ENCODE results near the gene NFIA. TPM values are rescaled to one million over a fixed set of nuclear protein-coding genes. Genes with fewer than 3 reads are reported as not detected.

The NFIA gene
- total RNA-seq, 1 donor from 2014 or later = 31.3 TPM

DNA sequence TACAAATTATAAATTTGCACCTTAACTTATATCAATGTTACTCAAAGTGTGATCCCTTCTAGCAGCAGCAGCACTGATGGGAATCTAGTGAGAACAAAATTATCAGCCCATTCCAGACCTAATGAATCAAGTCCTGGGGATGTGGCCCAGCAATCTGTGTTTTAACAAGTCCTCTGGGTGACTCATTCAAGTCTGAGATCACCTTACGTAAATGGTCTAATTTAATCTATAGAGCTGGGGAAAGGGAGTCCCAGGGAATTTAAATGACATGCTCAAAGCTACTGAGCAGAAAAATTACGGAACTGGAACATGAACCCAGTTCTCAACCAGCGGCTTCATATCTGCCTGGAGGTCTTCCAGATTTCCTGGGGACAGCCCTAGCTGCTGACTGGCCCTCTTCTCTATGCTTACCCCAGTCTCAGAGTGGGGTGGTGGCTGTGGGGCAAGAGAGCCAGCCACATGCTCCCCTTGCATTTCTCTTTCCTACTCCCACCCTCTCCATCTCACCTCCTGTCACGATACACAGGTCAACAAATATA, 422.6 kb downstream of the NFIA start:
- no peaks in the 10 kb centered on the region for H3K27me3 ChIP-seq (ENCODE audit: control insufficient read depth in 3 of 3, insufficient read depth in 3 of 3, low read length in 3 of 3)
- H3K9me3 ChIP-seq (ENCODE audit: control insufficient read depth in 3 of 3, low read length in 3 of 3) = peaks cover 0 to under 1% (median 0%) of the 10 kb centered on the region in 3 donors
- no peak overlapping the region for H3K4me3 ChIP-seq (ENCODE audit: low read length in 3 of 3)
- no peaks in the 10 kb centered on the region for H3K4me1 ChIP-seq (ENCODE audit: control insufficient read depth in 3 of 3, insufficient read depth in 3 of 3, low read length in 3 of 3)
- no peak overlapping the region for H3K27ac ChIP-seq (ENCODE audit: low read depth, low read length)
- no peaks in the 10 kb centered on the region for H3K36me3 ChIP-seq (ENCODE audit: control insufficient read depth in 3 of 3, insufficient read depth in 3 of 3, low read length in 3 of 3)
- H3K9ac ChIP-seq (ENCODE audit: low read depth in 1 of 3, low read length in 3 of 3) = no peak overlapping the region

DNA sequence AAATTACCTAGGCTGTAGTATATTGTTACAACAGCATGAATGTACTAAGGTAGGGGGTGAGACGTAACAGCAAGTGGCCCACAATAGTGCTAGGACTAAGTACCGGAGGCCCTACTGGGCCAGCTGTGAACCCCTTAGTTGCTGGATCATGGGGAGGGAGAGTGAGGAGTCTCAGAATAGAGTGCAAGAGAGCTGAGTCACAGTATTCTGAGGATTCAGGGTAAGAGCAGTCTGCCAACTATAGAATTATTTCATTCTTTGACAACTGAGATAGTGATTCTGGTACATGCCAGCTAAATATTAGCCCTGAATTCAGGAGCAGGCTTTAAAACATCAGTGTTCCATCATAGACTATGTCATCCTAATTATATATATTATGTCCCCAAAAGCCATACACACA, 423.9 kb downstream of the NFIA start:
- Histone ChIP-seq H3K4me1 (ENCODE audit: control insufficient read depth in 3 of 3, insufficient read depth in 3 of 3, low read length in 3 of 3) (no peaks in the 10 kb centered on the region), H3K27ac (ENCODE audit: low read depth, low read length) (no peak overlapping the region), H3K27me3 (ENCODE audit: control insufficient read depth in 3 of 3, insufficient read depth in 3 of 3, low read length in 3 of 3) (no peaks in the 10 kb centered on the region), H3K4me3 (ENCODE audit: low read length in 3 of 3) (no peak overlapping the region), H3K36me3 (ENCODE audit: control insufficient read depth in 3 of 3, insufficient read depth in 3 of 3, low read length in 3 of 3) (no peaks in the 10 kb centered on the region), H3K9ac (ENCODE audit: low read depth in 1 of 3, low read length in 3 of 3) (no peak overlapping the region), H3K9me3 (ENCODE audit: control insufficient read depth in 3 of 3, low read length in 3 of 3) (peaks cover 0 to 2% (median 0%) of the 10 kb centered on the region in 3 donors)

- Histone ChIP-seq H3K36me3 (ENCODE audit: control insufficient read depth in 3 of 3, insufficient read depth in 3 of 3, low read length in 3 of 3) (no peaks in the 10 kb centered on the region), H3K9ac (ENCODE audit: low read depth in 1 of 3, low read length in 3 of 3) (no peak overlapping the region), H3K27me3 (ENCODE audit: control insufficient read depth in 3 of 3, insufficient read depth in 3 of 3, low read length in 3 of 3) (no peaks in the 10 kb centered on the region), H3K9me3 (ENCODE audit: control insufficient read depth in 3 of 3, low read length in 3 of 3) (peaks cover 0 to 2% (median 0%) of the 10 kb centered on the region in 3 donors), H3K4me1 (ENCODE audit: control insufficient read depth in 3 of 3, insufficient read depth in 3 of 3, low read length in 3 of 3) (no peaks in the 10 kb centered on the region), H3K27ac (ENCODE audit: low read depth, low read length) (no peak overlapping the region), H3K4me3 (ENCODE audit: low read length in 3 of 3) (no peak overlapping the region)
Measured at GRCh38 chr1:61506944-61507500, 424.7 kb downstream of the NFIA start.

All from skeletal muscle tissue (tissue), 4 donors.